ENCODE data around the gene BABAM2.

- TF ChIP-seq CTCF (IDR thresholded peaks at IDR 0.05) (no peak), POLR2A (IDR thresholded peaks at IDR 0.05) (no peak)
Measured at GRCh38 chr2:27955384-27956161, 65.0 kb downstream of the BABAM2 start.

Measured in Peyer's patch (tissue), 4 donors.